MM.1S (cell line): Measurements from ENCODE around the gene TBL1X.

Experiments
- CTCF ChIP-seq: fragments of 300-600 bp; sonication (generic); IDR thresholded peaks from 2 replicates; pipeline ENCODE4 v1.5.1; 2016; ENCODE audit warnings: antibody characterized with exemption, low read length, mixed read lengths
- EZH2 ChIP-seq: fragments of 300-600 bp; sonication (generic); optimal IDR thresholded peaks from 2 replicates; pipeline ENCODE3; 2017; ENCODE audit warnings: low read depth, mild to moderate bottlenecking, antibody characterized with exemption, low read length, mixed read lengths
- EZH2phosphoT487 ChIP-seq: fragments of 300-600 bp; sonication (generic); IDR thresholded peaks from 2 replicates; pipeline ENCODE4 v1.6.1; 2018; ENCODE audit warnings: antibody characterized with exemption, low read length

- TF ChIP-seq EZH2phosphoT487 (no peak), CTCF (no peak), EZH2 (no peak)
Measured at GRCh38 chrX:9466736-9467135, 1.9 kb downstream of the TBL1X start.
